Neural crest cell (in vitro differentiated cells): ENCODE data around the gene C7orf33. TPM values are rescaled to one million over a fixed set of nuclear protein-coding genes. Genes with fewer than 3 reads are reported as not detected.
"Not testable (repeated sequence)": the region's sequence is repeated elsewhere in the genome, so short reads cannot be mapped to it uniquely, and the experiment has no call there.

Experiments used
- DNase-seq: peaks from one replicate; pipeline ENCODE4 v3.0.0; 2021; ENCODE audit warnings: low read depth, mixed read lengths, low spot score
- H3K27ac Mint-ChIP-seq: one replicate; pipeline ENCODE4 v1.8.0; 2021; ENCODE audit warnings: mild to moderate bottlenecking, mixed read lengths; ENCODE audit not compliant: unreplicated experiment
- H3K27me3 Mint-ChIP-seq: 2 replicates; pipeline ENCODE4 v1.8.0; 2021; ENCODE audit warnings: low read depth, mild to moderate bottlenecking, mixed read lengths
- H3K36me3 Mint-ChIP-seq: 2 replicates; pipeline ENCODE4 v1.8.0; 2021; ENCODE audit warnings: low read depth, mild to moderate bottlenecking, mixed read lengths
- H3K4me1 Mint-ChIP-seq: 2 replicates; pipeline ENCODE4 v1.8.0; 2021; ENCODE audit warnings: mixed read lengths
- H3K4me3 Mint-ChIP-seq: one replicate; pipeline ENCODE4 v1.8.0; 2021; ENCODE audit warnings: mild to moderate bottlenecking, mixed read lengths
- H3K9me3 Mint-ChIP-seq: 2 replicates; pipeline ENCODE4 v1.8.0; 2021; ENCODE audit warnings: mixed read lengths
- total RNA-seq: library from RNA; stranded (reverse); gene quantifications from 2 replicates; pipeline ENCODE4 v1.2.1, GENCODE V29; 2021
- TF ChIP-seq, protein P1 (sequence below): fragments of 200-600 bp; sonication (generic); conservative IDR thresholded peaks from 2 replicates; pipeline ENCODE4 v1.5.0; 2021; ENCODE audit warnings: antibody characterized with exemption, mild to moderate bottlenecking

Gene C7orf33
- total RNA-seq, 1 donor from 2014 or later = not detected

DNA sequence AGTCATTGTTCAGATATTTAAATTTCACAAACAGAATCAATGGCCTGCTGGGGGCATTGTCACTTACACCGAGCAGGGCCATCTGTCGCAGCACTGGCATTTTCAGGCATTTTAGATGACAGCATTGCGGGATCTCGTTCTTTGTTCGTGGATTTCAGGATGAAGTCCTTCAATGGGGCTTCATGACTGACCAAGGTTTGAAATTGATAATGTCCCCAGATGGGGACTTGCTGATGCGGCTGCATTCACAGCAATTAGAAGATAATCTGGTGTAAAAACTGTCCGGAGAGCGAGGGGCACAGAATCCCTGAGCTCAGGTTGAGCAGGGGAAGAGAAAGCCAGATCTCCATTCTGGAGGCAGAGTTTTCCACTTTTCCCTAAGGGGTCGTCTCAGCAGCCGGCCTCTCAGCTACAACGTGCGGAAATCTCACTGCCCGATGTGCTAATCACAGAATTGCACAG lies 1.9 kb upstream of the C7orf33 start:
- Mint-ChIP-seq H3K4me3 (peak overlapping the region; percentile 40), H3K36me3 (no peaks in the 10 kb centered on the region), H3K4me1 (peaks cover 12% of the 10 kb centered on the region), H3K9me3 (peaks cover 4% of the 10 kb centered on the region), H3K27ac (peak overlapping the region; percentile 96), H3K27me3 (peaks cover 7% of the 10 kb centered on the region)
- TF ChIP-seq, protein P1, sequence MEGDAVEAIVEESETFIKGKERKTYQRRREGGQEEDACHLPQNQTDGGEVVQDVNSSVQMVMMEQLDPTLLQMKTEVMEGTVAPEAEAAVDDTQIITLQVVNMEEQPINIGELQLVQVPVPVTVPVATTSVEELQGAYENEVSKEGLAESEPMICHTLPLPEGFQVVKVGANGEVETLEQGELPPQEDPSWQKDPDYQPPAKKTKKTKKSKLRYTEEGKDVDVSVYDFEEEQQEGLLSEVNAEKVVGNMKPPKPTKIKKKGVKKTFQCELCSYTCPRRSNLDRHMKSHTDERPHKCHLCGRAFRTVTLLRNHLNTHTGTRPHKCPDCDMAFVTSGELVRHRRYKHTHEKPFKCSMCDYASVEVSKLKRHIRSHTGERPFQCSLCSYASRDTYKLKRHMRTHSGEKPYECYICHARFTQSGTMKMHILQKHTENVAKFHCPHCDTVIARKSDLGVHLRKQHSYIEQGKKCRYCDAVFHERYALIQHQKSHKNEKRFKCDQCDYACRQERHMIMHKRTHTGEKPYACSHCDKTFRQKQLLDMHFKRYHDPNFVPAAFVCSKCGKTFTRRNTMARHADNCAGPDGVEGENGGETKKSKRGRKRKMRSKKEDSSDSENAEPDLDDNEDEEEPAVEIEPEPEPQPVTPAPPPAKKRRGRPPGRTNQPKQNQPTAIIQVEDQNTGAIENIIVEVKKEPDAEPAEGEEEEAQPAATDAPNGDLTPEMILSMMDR = no peak
- DNase-seq = no peak

DNA sequence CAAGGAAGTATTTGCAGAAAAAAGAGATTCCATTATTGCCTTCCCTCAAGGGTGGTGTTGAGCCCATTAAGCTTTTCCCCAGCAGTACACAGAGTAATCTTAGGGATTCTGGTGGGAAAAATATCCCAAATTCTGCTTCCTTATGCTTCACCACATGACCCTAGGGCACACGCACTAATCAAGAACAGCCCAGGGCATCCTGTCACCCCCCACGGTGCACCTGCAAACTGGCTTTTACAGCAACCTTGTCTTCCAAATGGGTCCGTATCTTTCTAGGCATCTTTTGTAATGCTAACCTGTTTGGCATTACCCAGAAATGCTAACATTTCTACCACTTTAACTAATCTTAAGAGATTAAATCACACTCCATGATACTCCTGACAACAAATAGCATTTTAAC lies 926 bp upstream of the C7orf33 start:
- H3K4me1 Mint-ChIP-seq = peaks cover 12% of the 10 kb centered on the region
- no peaks in the 10 kb centered on the region for H3K36me3 Mint-ChIP-seq
- no peak overlapping the region for H3K27ac Mint-ChIP-seq
- TF ChIP-seq, protein P1 = no peak
- no peak overlapping the region for H3K4me3 Mint-ChIP-seq
- peaks cover 7% of the 10 kb centered on the region for H3K27me3 Mint-ChIP-seq
- no peak for DNase-seq
- peaks cover 4% of the 10 kb centered on the region for H3K9me3 Mint-ChIP-seq

- not testable (repeated sequence) for H3K36me3 Mint-ChIP-seq, H3K27ac Mint-ChIP-seq, DNase-seq, H3K4me3 Mint-ChIP-seq, H3K27me3 Mint-ChIP-seq, H3K4me1 Mint-ChIP-seq
- peaks cover 12% of the 10 kb centered on the region for H3K9me3 Mint-ChIP-seq
These were observed 5.8 kb downstream of the C7orf33 start for GRCh38 chr7:148596354-148596753.

DNA sequence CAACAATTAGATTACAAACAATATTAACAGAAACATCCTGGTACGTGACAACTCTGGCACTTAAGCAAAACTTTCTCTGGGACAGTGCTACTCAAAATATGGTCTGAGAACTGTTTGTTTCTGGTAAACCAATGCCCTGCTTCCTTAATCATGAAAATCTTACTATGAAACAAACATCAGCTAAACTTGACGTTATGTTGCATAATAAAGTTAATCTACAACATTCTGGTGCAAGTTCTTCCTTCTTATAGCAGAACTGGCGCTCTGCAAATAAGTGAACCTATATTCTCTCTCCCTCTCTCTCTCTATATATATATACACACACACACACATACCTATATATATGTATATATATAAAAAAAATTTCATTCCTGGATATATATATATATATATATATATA lies 7.8 kb downstream of the C7orf33 start:
- Mint-ChIP-seq H3K4me3 (no peak overlapping the region), H3K27ac (no peak overlapping the region), H3K4me1 (no peaks in the 10 kb centered on the region), H3K9me3 (peaks cover 9% of the 10 kb centered on the region), H3K27me3 (peaks cover 2% of the 10 kb centered on the region), H3K36me3 (no peaks in the 10 kb centered on the region)
- TF ChIP-seq, protein P1 = no peak
- DNase-seq = no peak

GRCh38 chr7:148605350-148605749 lies 14.8 kb downstream of the C7orf33 start:
- TF ChIP-seq, protein P1 = no peak
- Mint-ChIP-seq H3K4me1 (peaks cover 13% of the 10 kb centered on the region), H3K36me3 (no peaks in the 10 kb centered on the region), H3K27me3 (peaks cover 11% of the 10 kb centered on the region), H3K27ac (no peak overlapping the region), H3K4me3 (no peak overlapping the region), H3K9me3 (no peaks in the 10 kb centered on the region)
- DNase-seq = no peak

GRCh38 chr7:148607151-148607661 lies 16.6 kb downstream of the C7orf33 start:
- H3K36me3 Mint-ChIP-seq = no peaks in the 10 kb centered on the region
- H3K4me3 Mint-ChIP-seq = no peak overlapping the region
- H3K9me3 Mint-ChIP-seq = no peaks in the 10 kb centered on the region
- no peak for DNase-seq
- peak overlapping the region; percentile 76 for H3K27ac Mint-ChIP-seq
- H3K27me3 Mint-ChIP-seq = peaks cover 14% of the 10 kb centered on the region
- TF ChIP-seq, protein P1 = no peak
- peaks cover 13% of the 10 kb centered on the region for H3K4me1 Mint-ChIP-seq
